Spinal cord (tissue), 10 donors: ENCODE results near the gene RPGRIP1L. TPM values are rescaled to one million over a fixed set of nuclear protein-coding genes. Genes with fewer than 3 reads are reported as not detected.

Experiments used
- DNase-seq, 6 donors: peaks; one replicate each; pipeline versions ENCODE4 v3.0.0 to v3.0.0-alpha.2; 2013 to 2015; ENCODE audit warnings: low spot score in 6 of 6, low read depth in 4 of 6
- H3K27ac ChIP-seq: one replicate; pipeline ENCODE4 v1.5.1; 2013; ENCODE audit warnings: low read depth, low read length, control low read depth
- H3K27me3 ChIP-seq: one replicate; pipeline ENCODE4 v1.6.1; 2013; ENCODE audit warnings: low read length; ENCODE audit not compliant: control insufficient read depth, insufficient read depth
- H3K36me3 ChIP-seq: one replicate; pipeline ENCODE4 v1.6.1; 2013; ENCODE audit warnings: low read length; ENCODE audit not compliant: control insufficient read depth, insufficient read depth
- H3K4me1 ChIP-seq: one replicate; pipeline ENCODE4 v1.6.1; 2013; ENCODE audit warnings: low read length; ENCODE audit not compliant: control insufficient read depth, insufficient read depth
- H3K4me3 ChIP-seq: one replicate; pipeline ENCODE4 v1.5.1; 2013; ENCODE audit warnings: low read depth, low read length, control low read depth
- H3K9me3 ChIP-seq: one replicate; pipeline ENCODE4 v1.6.1; 2013; ENCODE audit warnings: low read length; ENCODE audit not compliant: control insufficient read depth, insufficient read depth
- WGBS: methylation state at CpG from one replicate; pipeline ENCODE4 v1.1.5; 2013; ENCODE audit warnings: missing lambda C conversion rate; ENCODE audit not compliant: insufficient coverage; 5-methylcytosine and 5-hydroxymethylcytosine counted together
- polyA plus RNA-seq, 2 donors: library from polyadenylated mRNA; unstranded; fragments of 120-200 nt; gene quantifications; one replicate each; pipeline ENCODE4 v1.2.1, GENCODE V29; 2013; ENCODE audit not compliant: insufficient read length in 2 of 2
- total RNA-seq, 2 donors: library from RNA; depleted of rRNA in 1 of 2; stranded (reverse); fragments of 120-200 nt in 1 of 2; fragments of >200 nt in 1 of 2; gene quantifications; one replicate each; pipeline versions ENCODE4 v1.2.3 to v1.2.4, GENCODE V29; 2013 to 2014
- donor health status: healthy.

RPGRIP1L gene
- total and polyA plus RNA-seq, 4 donors = 15.7 to 21.9 (median 18.8) TPM

DNA sequence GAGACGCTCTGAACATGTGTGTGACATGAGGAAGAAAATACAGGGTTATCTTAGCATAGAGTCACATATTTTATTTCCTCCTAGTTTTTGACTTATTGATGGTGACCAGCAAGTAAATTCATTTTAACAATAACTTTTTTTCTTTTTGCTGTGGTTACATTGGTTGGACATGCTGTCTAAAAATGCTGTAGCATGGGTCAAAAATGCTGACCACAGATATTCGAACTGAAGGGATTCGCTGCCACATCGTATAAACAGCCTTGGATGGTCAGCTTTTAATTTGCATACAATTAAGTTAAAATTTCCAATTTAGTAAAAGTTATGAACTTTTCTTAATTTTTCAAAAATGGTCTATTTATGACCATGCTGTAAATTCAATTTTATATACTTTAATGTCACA lies 30.5 kb downstream of the RPGRIP1L start:
- H3K4me1 ChIP-seq = no peaks in the 10 kb centered on the region
- no peak overlapping the region for H3K4me3 ChIP-seq
- DNase-seq = no peak
- H3K36me3 ChIP-seq = no peaks in the 10 kb centered on the region
- WGBS = no CpG with 5 or more reads among the region's 4 CpGs
- H3K27me3 ChIP-seq = no peaks in the 10 kb centered on the region
- no peak overlapping the region for H3K27ac ChIP-seq
- H3K9me3 ChIP-seq = no peaks in the 10 kb centered on the region

DNA sequence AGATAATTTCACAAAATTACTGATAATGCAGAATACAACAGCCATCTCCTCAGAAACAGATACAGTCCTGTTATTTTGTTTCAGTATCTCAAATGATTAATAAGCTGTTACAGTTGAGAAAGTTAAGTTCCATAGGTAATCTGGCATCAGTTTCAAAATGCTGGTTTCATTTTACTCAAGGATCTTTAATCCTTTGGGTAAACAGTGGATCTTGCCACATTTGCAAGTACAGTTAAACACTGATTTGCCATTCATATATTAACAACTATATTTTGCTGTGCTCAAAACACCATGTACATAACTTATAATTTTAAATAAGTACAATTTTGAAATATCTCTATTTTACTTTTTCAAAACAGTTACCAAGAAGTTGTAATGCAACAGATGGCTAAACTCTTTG lies 31.2 kb downstream of the RPGRIP1L start:
- Histone ChIP-seq H3K9me3 (no peaks in the 10 kb centered on the region), H3K36me3 (no peaks in the 10 kb centered on the region), H3K27me3 (no peaks in the 10 kb centered on the region), H3K4me1 (no peaks in the 10 kb centered on the region), H3K4me3 (no peak overlapping the region), H3K27ac (no peak overlapping the region)
- DNase-seq = no peak

DNA sequence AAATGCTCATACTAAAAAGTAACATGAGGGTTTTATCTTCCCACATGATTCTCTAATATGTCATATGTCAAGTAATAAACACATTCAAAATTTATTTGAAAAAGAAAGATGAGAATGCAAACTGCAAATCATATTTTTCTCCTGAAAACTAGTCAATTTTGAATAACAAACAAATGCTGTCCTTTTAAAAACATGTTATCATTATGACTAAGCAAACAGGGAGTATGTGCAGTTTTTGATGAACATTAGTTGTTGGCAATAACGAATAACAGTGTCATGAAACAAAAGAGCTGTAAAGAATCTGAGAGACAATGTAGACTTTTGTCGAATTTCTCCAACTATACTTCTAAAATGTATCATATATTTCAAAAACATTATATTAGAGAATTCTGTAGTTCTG lies 34.8 kb downstream of the RPGRIP1L start:
- no peaks in the 10 kb centered on the region for H3K9me3 ChIP-seq
- DNase-seq = no peak
- no peaks in the 10 kb centered on the region for H3K36me3 ChIP-seq
- H3K27ac ChIP-seq = no peak overlapping the region
- no peaks in the 10 kb centered on the region for H3K4me1 ChIP-seq
- no CpG with 5 or more reads among the region's 2 CpGs for WGBS
- H3K4me3 ChIP-seq = no peak overlapping the region
- H3K27me3 ChIP-seq = no peaks in the 10 kb centered on the region

DNA sequence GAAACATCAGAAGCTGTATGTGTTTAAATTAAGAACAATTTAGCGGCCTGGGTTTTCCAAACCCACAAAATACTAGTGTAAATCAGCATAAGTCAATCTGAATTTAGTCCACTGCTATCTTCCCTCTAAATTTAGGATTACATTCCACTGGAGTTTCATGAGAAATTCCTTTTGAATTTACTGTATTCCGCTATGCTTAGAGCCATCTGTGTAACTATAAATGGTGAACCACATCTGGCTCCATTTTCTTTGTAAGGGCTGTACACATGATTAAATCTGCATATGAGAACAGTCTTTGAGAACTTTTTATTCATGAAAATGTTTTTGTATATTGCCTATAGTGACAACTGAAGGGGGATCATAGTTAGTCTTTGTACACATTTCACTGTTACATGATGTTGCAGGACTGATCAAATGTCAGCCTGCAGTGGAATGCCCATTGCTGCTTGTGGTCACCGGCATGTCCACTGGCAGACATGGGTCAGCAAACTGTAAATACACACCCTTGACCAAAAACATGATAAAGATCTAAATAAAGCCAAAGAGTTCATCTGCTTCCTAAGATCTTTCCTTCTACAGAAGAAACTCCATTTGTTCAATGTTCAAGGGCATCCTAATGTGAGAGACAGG lies 36.8 kb downstream of the RPGRIP1L start:
- peak in 2 of 6 donors; percentile 28 to 46 for DNase-seq
- H3K27ac ChIP-seq = no peak overlapping the region
- 100% methylated on average over 1 of the region's 3 CpGs for WGBS

DNA sequence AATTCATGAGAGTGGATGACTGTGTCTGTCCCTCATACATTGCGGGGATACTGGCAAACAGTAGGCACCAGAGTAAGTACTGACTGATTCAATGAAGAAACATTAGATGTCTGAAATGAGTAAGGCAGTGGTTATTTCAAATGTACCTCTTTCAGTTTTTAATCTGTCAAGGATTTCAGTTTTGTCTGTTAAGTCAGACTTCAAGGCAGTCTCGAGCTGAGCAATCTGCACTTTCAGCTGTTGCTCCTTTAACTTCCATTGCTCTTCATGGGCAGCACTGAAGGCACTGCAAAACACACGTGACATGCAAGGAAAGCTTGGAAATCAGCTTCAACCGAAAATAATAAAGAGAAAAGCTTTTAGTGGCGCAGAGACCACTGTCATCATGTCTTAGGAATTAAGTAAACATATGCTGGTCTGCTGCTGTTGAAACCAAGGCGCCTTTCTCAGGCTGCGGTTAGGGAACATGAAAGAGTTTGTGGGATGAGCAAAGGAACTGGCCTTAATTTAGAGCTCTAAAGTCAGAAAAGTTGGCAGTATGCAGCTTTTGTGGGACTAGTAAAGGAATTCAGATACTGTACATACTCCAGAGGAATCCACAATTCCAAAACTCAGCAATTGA lies 38.8 kb downstream of the RPGRIP1L start:
- Histone ChIP-seq H3K27ac (no peak overlapping the region), H3K4me1 (no peaks in the 10 kb centered on the region), H3K27me3 (no peaks in the 10 kb centered on the region), H3K9me3 (no peaks in the 10 kb centered on the region), H3K4me3 (no peak overlapping the region), H3K36me3 (no peaks in the 10 kb centered on the region)
- DNase-seq = peak in 1 of 6 donors; percentile 6
- 58% methylated on average over 6 of the region's 7 CpGs for WGBS

More for the DNA sequence above, 36.8 kb downstream of the RPGRIP1L start:
- Histone ChIP-seq H3K36me3 (no peaks in the 10 kb centered on the region), H3K4me1 (no peaks in the 10 kb centered on the region), H3K4me3 (no peak overlapping the region), H3K27me3 (no peaks in the 10 kb centered on the region), H3K9me3 (no peaks in the 10 kb centered on the region)

DNA sequence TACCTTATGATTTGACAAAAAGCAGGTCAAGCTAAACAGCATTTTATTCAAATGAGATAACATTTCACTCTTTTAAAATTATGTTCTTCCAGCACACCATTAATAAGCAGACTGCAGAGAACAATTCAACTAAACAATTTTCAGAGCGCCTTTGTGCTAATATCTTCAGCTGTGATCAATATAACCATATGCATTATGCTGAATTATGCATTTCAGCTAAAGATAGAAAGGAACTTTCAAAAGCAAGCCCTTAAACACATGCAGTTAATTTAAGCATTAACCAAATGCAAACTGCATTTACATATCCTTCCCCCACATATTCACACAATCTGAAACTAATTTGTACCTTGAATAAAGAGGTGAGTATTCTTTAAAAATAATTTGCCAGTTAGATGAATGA lies 41.6 kb downstream of the RPGRIP1L start:
- Histone ChIP-seq H3K27ac (no peak overlapping the region), H3K27me3 (no peaks in the 10 kb centered on the region), H3K9me3 (no peaks in the 10 kb centered on the region), H3K4me1 (no peaks in the 10 kb centered on the region), H3K4me3 (no peak overlapping the region), H3K36me3 (no peaks in the 10 kb centered on the region)
- DNase-seq = peak in 1 of 6 donors; percentile 3
- WGBS = no CpG with 5 or more reads among the region's 1 CpG

DNA sequence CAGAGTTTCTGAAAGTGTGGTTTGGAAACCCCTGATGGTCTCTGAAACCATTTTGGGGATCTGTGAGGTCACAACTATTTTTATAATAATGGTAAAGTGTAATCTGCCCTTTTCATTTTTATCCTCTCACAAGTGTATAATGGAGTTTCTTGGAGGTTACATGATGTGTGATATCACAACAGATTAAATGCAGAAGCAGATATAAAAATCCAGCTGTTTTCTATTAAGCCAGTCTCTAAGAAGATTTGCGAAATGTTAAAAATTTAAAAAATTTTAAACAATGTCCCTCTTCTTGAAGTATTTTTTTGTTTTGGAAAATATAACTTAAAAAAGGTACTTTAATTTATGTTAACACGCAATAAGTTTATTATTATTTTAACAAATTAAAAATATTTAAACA lies 48.7 kb downstream of the RPGRIP1L start:
- Histone ChIP-seq H3K9me3 (no peaks in the 10 kb centered on the region), H3K4me3 (no peak overlapping the region), H3K27ac (no peak overlapping the region), H3K4me1 (no peaks in the 10 kb centered on the region), H3K36me3 (peaks cover 9% of the 10 kb centered on the region), H3K27me3 (no peaks in the 10 kb centered on the region)
- DNase-seq = no peak
- no CpG with 5 or more reads among the region's 2 CpGs for WGBS

DNA sequence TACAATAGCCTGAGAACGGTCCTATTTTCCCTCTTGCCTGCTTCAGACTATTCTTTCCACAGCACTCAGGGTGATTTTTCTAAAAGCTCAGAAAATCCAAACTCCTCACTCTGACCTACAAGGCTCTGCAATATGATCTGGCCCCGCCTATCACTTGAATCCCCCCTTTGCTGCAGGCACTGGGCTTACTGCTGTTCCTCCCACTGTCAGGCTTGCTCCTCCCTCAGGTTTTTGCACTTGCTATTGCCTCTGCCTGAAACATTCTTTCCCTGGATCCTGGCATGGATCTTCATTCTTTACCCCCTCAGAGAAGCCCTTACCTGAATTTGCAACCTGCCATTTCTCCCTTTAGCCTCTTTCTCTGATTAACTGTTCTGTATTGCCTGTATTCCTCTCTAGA lies 52.3 kb downstream of the RPGRIP1L start:
- no peak overlapping the region for H3K27ac ChIP-seq
- 65% methylated on average over 2 of the region's 2 CpGs for WGBS
- DNase-seq = no peak
- no peaks in the 10 kb centered on the region for H3K27me3 ChIP-seq
- H3K4me3 ChIP-seq = no peak overlapping the region
- no peaks in the 10 kb centered on the region for H3K4me1 ChIP-seq
- H3K36me3 ChIP-seq = peaks cover 12% of the 10 kb centered on the region
- no peaks in the 10 kb centered on the region for H3K9me3 ChIP-seq

DNA sequence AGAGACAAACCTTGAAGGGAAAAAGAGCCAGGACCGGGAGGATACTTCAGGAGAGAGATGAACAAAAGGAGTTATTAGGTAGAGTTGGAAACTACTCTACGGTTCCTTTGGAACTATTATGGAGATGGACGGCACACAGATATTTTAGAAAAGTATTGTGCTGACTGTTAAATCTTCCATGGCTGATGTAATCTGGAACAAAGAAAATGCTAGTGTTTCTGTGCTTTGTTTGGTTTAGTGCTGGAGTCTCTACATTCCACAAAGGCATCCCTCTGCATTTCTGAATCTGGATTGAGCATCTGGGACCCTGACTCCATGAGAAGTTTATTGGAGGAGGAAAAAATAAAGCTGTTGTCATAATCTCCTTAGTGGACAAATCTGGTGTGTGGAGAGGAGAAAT lies 57.2 kb downstream of the RPGRIP1L start:
- no peak for DNase-seq
- no peaks in the 10 kb centered on the region for H3K4me1 ChIP-seq
- 75% methylated on average over 2 of the region's 3 CpGs for WGBS
- no peak overlapping the region for H3K4me3 ChIP-seq
- peaks cover 9% of the 10 kb centered on the region for H3K9me3 ChIP-seq
- peaks cover 6% of the 10 kb centered on the region for H3K36me3 ChIP-seq
- no peak overlapping the region for H3K27ac ChIP-seq
- H3K27me3 ChIP-seq = no peaks in the 10 kb centered on the region

DNA sequence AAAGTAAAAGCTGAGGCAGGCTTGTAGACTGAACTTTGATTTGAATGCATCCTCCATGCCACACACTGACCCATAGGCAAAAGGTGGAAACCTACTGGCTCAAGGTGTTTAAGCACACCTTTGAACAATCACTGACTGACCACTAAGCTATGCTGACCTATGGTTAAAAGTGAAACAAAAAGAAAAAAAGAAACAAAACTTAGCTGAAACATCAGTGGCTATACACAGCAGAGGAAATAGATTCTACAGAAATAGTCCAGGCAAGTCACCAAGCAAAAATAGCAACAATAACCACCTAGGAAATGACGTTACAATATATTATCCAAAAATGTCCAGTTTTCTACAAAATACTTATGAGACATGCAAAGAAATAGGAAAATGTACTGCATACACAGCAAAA lies 60.2 kb downstream of the RPGRIP1L start:
- DNase-seq = no peak
- Histone ChIP-seq H3K27me3 (no peaks in the 10 kb centered on the region), H3K9me3 (peaks cover 9% of the 10 kb centered on the region), H3K27ac (no peak overlapping the region), H3K4me3 (no peak overlapping the region), H3K36me3 (peaks cover 6% of the 10 kb centered on the region), H3K4me1 (no peaks in the 10 kb centered on the region)
- no CpG with 5 or more reads among the region's 1 CpG for WGBS
